Thyroid gland (tissue), 4 donors: ENCODE measurements around the gene FAM110A. TPM values are rescaled to one million over a fixed set of nuclear protein-coding genes. Genes with fewer than 3 reads are reported as not detected.

Experiments
- DNase-seq, 2 donors: peaks; one replicate each; pipeline ENCODE4 v3.0.0-alpha.2; 2019
- H3K27ac ChIP-seq, 3 donors: fragments of 200-600 bp; sonication (generic); 1 replicate in 2 of 3; 2 replicates in 1 of 3; pipeline ENCODE4 v1.5.1; 2016 to 2019; ENCODE audit warnings: mild to moderate bottlenecking in 1 of 3, moderate library complexity in 1 of 3
- H3K27me3 ChIP-seq: fragments of 200-600 bp; sonication (generic); one replicate; pipeline ENCODE4 v1.5.1; 2019
- H3K36me3 ChIP-seq, 2 donors: fragments of 200-600 bp; sonication (generic); one replicate each; pipeline ENCODE4 v1.5.1; 2016 to 2019
- H3K4me1 ChIP-seq, 2 donors: fragments of 200-600 bp; sonication (generic); one replicate each; pipeline ENCODE4 v1.5.1; 2017 to 2019
- H3K4me3 ChIP-seq, 3 donors: fragments of 200-600 bp; sonication (generic); replicated peaks in 1 of 3; 1 replicate in 2 of 3; 2 replicates in 1 of 3; pipeline ENCODE4 v1.5.1; 2016; ENCODE audit warnings: mild to moderate bottlenecking in 1 of 3
- H3K9me3 ChIP-seq: fragments of 200-600 bp; sonication (generic); one replicate; pipeline ENCODE4 v1.5.1; 2017
- CTCF ChIP-seq, 6 experiments: fragments of 200-600 bp in 3 of 6; fragments of 450-650 bp in 3 of 6; sonication (generic) in 3 of 6; IDR thresholded peaks; one replicate each; pipeline ENCODE4 v1.5.1; 2016 to 2019; ENCODE audit warnings: antibody characterized with exemption in 6 of 6, mild to moderate bottlenecking in 2 of 6, inconsistent platforms in 1 of 6, moderate library complexity in 1 of 6
- POLR2A ChIP-seq, 2 donors: fragments of 450-650 bp; IDR thresholded peaks; one replicate each; pipeline ENCODE4 v1.6.1; 2017; ENCODE audit warnings: antibody characterized with exemption in 2 of 2, mild to moderate bottlenecking in 2 of 2, moderate library complexity in 1 of 2
- WGBS, 2 donors: methylation state at CpG; one replicate each; pipeline ENCODE4 v1.1.5; 2017; 5-methylcytosine and 5-hydroxymethylcytosine counted together
- intact Hi-C: fragments of 100-400 bp; cut with DNase I; formaldehyde crosslinking; loops from one replicate; pipeline ENCODE4 v1.15.1; 2023
- total RNA-seq, 4 donors: library from RNA; depleted of rRNA; stranded (reverse); fragments of >200 nt; gene quantifications; one replicate each; pipeline ENCODE4 v1.2.3, GENCODE V29; 2016

Gene FAM110A
- total RNA-seq, 4 donors from 2014 or later: 7.0 to 15.5 (median 8.5) TPM

- H3K4me1 ChIP-seq: peaks cover 12 to 13% of the 10 kb centered on the region in 2 donors
- intact Hi-C loops: loop anchor here (5.0 kb wide), 1 partner anchor 67 kb away; no protein-coding TSS in a partner anchor
- WGBS, 2 donors: 10 to 26% methylated on average over 14 to 41 of the region's 41 CpGs
- no peaks in the 10 kb centered on the region for H3K9me3 ChIP-seq
- TF ChIP-seq CTCF (IDR thresholded peaks at IDR 0.05): peak in 5 of 6 experiments; percentile 28 to 77 (median 60)
- TF ChIP-seq POLR2A (IDR thresholded peaks at IDR 0.05): no peak
- no peaks in the 10 kb centered on the region for H3K27me3 ChIP-seq
- DNase-seq: peak; percentile 79 to 82
- H3K4me3 ChIP-seq: no peak overlapping the region
- no peak overlapping the region for H3K27ac ChIP-seq
- H3K36me3 ChIP-seq: no peaks in the 10 kb centered on the region
Measured at GRCh38 chr20:884983-885952, 51.8 kb downstream of the FAM110A start.

- no peak for DNase-seq
- peaks cover 24 to 31% of the 10 kb centered on the region in 2 donors for H3K4me1 ChIP-seq
- H3K4me3 ChIP-seq: no peak overlapping the region
- H3K9me3 ChIP-seq: no peaks in the 10 kb centered on the region
- intact Hi-C loops: loop anchor here (5.0 kb wide), 1 partner anchor 65 kb away; no protein-coding TSS in a partner anchor
- H3K36me3 ChIP-seq: no peaks in the 10 kb centered on the region
- H3K27me3 ChIP-seq: no peaks in the 10 kb centered on the region
- no peak overlapping the region for H3K27ac ChIP-seq
- WGBS, 2 donors: 90 to 100% methylated on average over 2 of the region's 2 CpGs
- TF ChIP-seq CTCF (IDR thresholded peaks at IDR 0.05): no peak
- no peak for TF ChIP-seq POLR2A (IDR thresholded peaks at IDR 0.05)
Measured at GRCh38 chr20:887137-887536, 53.6 kb downstream of the FAM110A start.

GRCh38 chr20:888057-888456 is 54.5 kb downstream of the FAM110A start:
- no peak for DNase-seq
- Histone ChIP-seq H3K36me3 (no peaks in the 10 kb centered on the region), H3K27ac (no peak overlapping the region), H3K4me1 (peaks cover 34 to 39% of the 10 kb centered on the region in 2 donors), H3K4me3 (no peak overlapping the region), H3K9me3 (no peaks in the 10 kb centered on the region), H3K27me3 (no peaks in the 10 kb centered on the region)
- TF ChIP-seq POLR2A (IDR thresholded peaks at IDR 0.05): no peak
- TF ChIP-seq CTCF (IDR thresholded peaks at IDR 0.05): no peak
- WGBS, 2 donors: 47% methylated on average over 2 of the region's 2 CpGs
- intact Hi-C loops: loop anchor here (5.0 kb wide), 1 partner anchor 64 kb away; no protein-coding TSS in a partner anchor

GRCh38 chr20:889106-889505 is 55.6 kb downstream of the FAM110A start:
- H3K27me3 ChIP-seq: no peaks in the 10 kb centered on the region
- 93 to 94% methylated on average over 5 of the region's 5 CpGs for WGBS, 2 donors
- no peaks in the 10 kb centered on the region for H3K9me3 ChIP-seq
- intact Hi-C loops: loop anchor here (5.0 kb wide), 1 partner anchor 63 kb away; no protein-coding TSS in a partner anchor
- H3K27ac ChIP-seq: no peak overlapping the region
- peaks cover 36 to 39% of the 10 kb centered on the region in 2 donors for H3K4me1 ChIP-seq
- no peak for DNase-seq
- no peak overlapping the region for H3K4me3 ChIP-seq
- no peaks in the 10 kb centered on the region for H3K36me3 ChIP-seq
- TF ChIP-seq CTCF (IDR thresholded peaks at IDR 0.05) (no peak), POLR2A (IDR thresholded peaks at IDR 0.05) (no peak)
